ENCODE data around the gene LENG8. TPM values are rescaled to one million over a fixed set of nuclear protein-coding genes. Genes with fewer than 3 reads are reported as not detected.
"Not testable (repeated sequence)": the region's sequence is repeated elsewhere in the genome, so short reads cannot be mapped to it uniquely, and the experiment has no call there.

The LENG8 gene
- total RNA-seq, 1 experiment from 2014 or later: 267 TPM

- intact Hi-C loops (cut with micrococcal nuclease; ENCODE audit: unreplicated experiment): no loop called here
- TF ChIP-seq CTCF (IDR thresholded peaks at IDR 0.05; ENCODE audit: unreplicated experiment): no peak
- CTCF ChIA-PET: no interaction called here
- peak; percentile 95 for DNase-seq
- BruUV-seq (replicated peaks): no TSS peak
- no peaks in the 10 kb centered on the region for H3K9me3 Mint-ChIP-seq (ENCODE audit: low read depth, unreplicated experiment)
- peak overlapping the region; percentile 99 for H3K27ac Mint-ChIP-seq (ENCODE audit: unreplicated experiment)
- no peaks in the 10 kb centered on the region for H3K27me3 Mint-ChIP-seq (ENCODE audit: unreplicated experiment)
- peak overlapping the region; percentile 72 for H3K4me3 Mint-ChIP-seq (ENCODE audit: low read depth, unreplicated experiment)
- H3K4me1 Mint-ChIP-seq (ENCODE audit: low read depth, unreplicated experiment): peaks cover 37% of the 10 kb centered on the region
- H3K36me3 Mint-ChIP-seq (ENCODE audit: insufficient read depth, unreplicated experiment): peaks cover 50% of the 10 kb centered on the region
Observed at GRCh38 chr19:54464630-54465425, 15.8 kb downstream of the LENG8 start.

- Mint-ChIP-seq H3K9me3 (ENCODE audit: low read depth, unreplicated experiment) (no peaks in the 10 kb centered on the region), H3K27ac (ENCODE audit: unreplicated experiment) (no peak overlapping the region), H3K4me1 (ENCODE audit: low read depth, unreplicated experiment) (peaks cover 43% of the 10 kb centered on the region), H3K27me3 (ENCODE audit: unreplicated experiment) (no peaks in the 10 kb centered on the region), H3K4me3 (ENCODE audit: low read depth, unreplicated experiment) (peak overlapping the region; percentile 29), H3K36me3 (ENCODE audit: insufficient read depth, unreplicated experiment) (peaks cover 44% of the 10 kb centered on the region)
- DNase-seq: no peak
- intact Hi-C loops (cut with micrococcal nuclease; ENCODE audit: unreplicated experiment): no loop called here
- BruUV-seq (replicated peaks): no TSS peak
- CTCF ChIA-PET: no interaction called here
- TF ChIP-seq CTCF (IDR thresholded peaks at IDR 0.05; ENCODE audit: unreplicated experiment): no peak
Observed at GRCh38 chr19:54465426-54466109, 16.6 kb downstream of the LENG8 start.

- DNase-seq; BruUV-seq (replicated peaks); H3K27ac Mint-ChIP-seq (ENCODE audit: unreplicated experiment); CTCF ChIA-PET; intact Hi-C loops (cut with micrococcal nuclease; ENCODE audit: unreplicated experiment); H3K27me3 Mint-ChIP-seq (ENCODE audit: unreplicated experiment); H3K9me3 Mint-ChIP-seq (ENCODE audit: low read depth, unreplicated experiment): not testable (repeated sequence)
- Mint-ChIP-seq H3K4me1 (ENCODE audit: low read depth, unreplicated experiment) (peaks cover 46% of the 10 kb centered on the region), H3K4me3 (ENCODE audit: low read depth, unreplicated experiment) (peak overlapping the region; percentile 29), H3K36me3 (ENCODE audit: insufficient read depth, unreplicated experiment) (peaks cover 44% of the 10 kb centered on the region)
Observed at GRCh38 chr19:54466110-54466480, 17.1 kb downstream of the LENG8 start.

- Mint-ChIP-seq H3K4me3 (ENCODE audit: low read depth, unreplicated experiment) (peak overlapping the region; percentile 73), H3K36me3 (ENCODE audit: insufficient read depth, unreplicated experiment) (peaks cover 17% of the 10 kb centered on the region), H3K27me3 (ENCODE audit: unreplicated experiment) (peaks cover 18% of the 10 kb centered on the region), H3K27ac (ENCODE audit: unreplicated experiment) (no peak overlapping the region), H3K9me3 (ENCODE audit: low read depth, unreplicated experiment) (no peaks in the 10 kb centered on the region), H3K4me1 (ENCODE audit: low read depth, unreplicated experiment) (peaks cover 39% of the 10 kb centered on the region)
- intact Hi-C loops (cut with micrococcal nuclease; ENCODE audit: unreplicated experiment): no loop called here
- CTCF ChIA-PET: interaction anchor here (0.6 kb wide), 1 partner anchor 30 kb away, joined by 4 read pairs; no protein-coding TSS in a partner anchor
- no TSS peak for BruUV-seq (replicated peaks)
- no peak for TF ChIP-seq CTCF (IDR thresholded peaks at IDR 0.05; ENCODE audit: unreplicated experiment)
- no peak for DNase-seq
Observed at GRCh38 chr19:54469496-54469934, 20.5 kb downstream of the LENG8 start.

Data from Calu3 (cell line).